Measurements from ENCODE around the gene ZFAND5.
A peak's percentile ranks its signal among the peaks of the same experiment; 100 is the strongest.

Gene ZFAND5

GRCh38 chr9:72362118-72362531 lies 2.9 kb downstream of the ZFAND5 start:
- Histone ChIP-seq H3F3A (ENCODE audit: insufficient read depth, low read length) (peaks cover 35% of the 10 kb centered on the region), H3K9me2 (replicated peaks; ENCODE audit: insufficient read depth, low read length) (no peaks in the 10 kb centered on the region), H3K4me3 (ENCODE audit: low read length) (peak overlapping the region; percentile 94), H3K36me3 (replicated peaks; ENCODE audit: insufficient read depth, low read length) (peaks cover 20% of the 10 kb centered on the region), H3K9me3 (replicated peaks; ENCODE audit: insufficient read depth, low read length) (no peaks in the 10 kb centered on the region), H4K20me1 (ENCODE audit: insufficient read depth, low read length) (peaks cover 53% of the 10 kb centered on the region), H3K4me2 (ENCODE audit: low read depth, low read length) (peak overlapping the region; percentile 75), H2AFZ (ENCODE audit: low read length) (no peak overlapping the region), H3K27me3 (replicated peaks; ENCODE audit: insufficient read depth, low read length) (no peaks in the 10 kb centered on the region), H3K27ac (ENCODE audit: low read length) (peak overlapping the region; percentile 97; the same call in 1 of the 2 replicates), H3K79me2 (ENCODE audit: low read length) (peaks cover 79% of the 10 kb centered on the region), H3K9ac (ENCODE audit: low read length) (peak overlapping the region; percentile 39; the same call in 1 of the 2 replicates), H3K4me1 (ENCODE audit: low read length) (peaks cover 45% of the 10 kb centered on the region)
- no peak for DNase-seq
- TF ChIP-seq CTCF (IDR thresholded peaks at IDR 0.05; ENCODE audit: low read length): no peak
- no peak for TF ChIP-seq EZH2 (optimal IDR thresholded peaks at IDR 0.05; ENCODE audit: low read depth, low read length)
- TF ChIP-seq EZH2phosphoT487 (IDR thresholded peaks at IDR 0.05; ENCODE audit: low read length): no peak

GRCh38 chr9:72361217-72361616 lies 3.8 kb downstream of the ZFAND5 start:
- no peak overlapping the region for H3K27ac ChIP-seq (ENCODE audit: low read length)
- no peak overlapping the region; the same call in 1 of the 2 replicates for H3K9ac ChIP-seq (ENCODE audit: low read length)
- no peak for TF ChIP-seq CTCF (IDR thresholded peaks at IDR 0.05; ENCODE audit: low read length)
- H3K4me3 ChIP-seq (ENCODE audit: low read length): no peak overlapping the region
- H3K9me2 ChIP-seq (replicated peaks; ENCODE audit: insufficient read depth, low read length): no peaks in the 10 kb centered on the region
- H3K4me2 ChIP-seq (ENCODE audit: low read depth, low read length): peak overlapping the region; percentile 75
- no peaks in the 10 kb centered on the region for H3K9me3 ChIP-seq (replicated peaks; ENCODE audit: insufficient read depth, low read length)
- peaks cover 28% of the 10 kb centered on the region for H3K36me3 ChIP-seq (replicated peaks; ENCODE audit: insufficient read depth, low read length)
- H3F3A ChIP-seq (ENCODE audit: insufficient read depth, low read length): peaks cover 35% of the 10 kb centered on the region
- no peak overlapping the region for H2AFZ ChIP-seq (ENCODE audit: low read length)
- peaks cover 88% of the 10 kb centered on the region for H3K79me2 ChIP-seq (ENCODE audit: low read length)
- H4K20me1 ChIP-seq (ENCODE audit: insufficient read depth, low read length): peaks cover 53% of the 10 kb centered on the region
- DNase-seq: no peak
- peaks cover 45% of the 10 kb centered on the region for H3K4me1 ChIP-seq (ENCODE audit: low read length)
- no peaks in the 10 kb centered on the region for H3K27me3 ChIP-seq (replicated peaks; ENCODE audit: insufficient read depth, low read length)

GRCh38 chr9:72360324-72360723 lies 4.7 kb downstream of the ZFAND5 start:
- H3K27me3 ChIP-seq (replicated peaks; ENCODE audit: insufficient read depth, low read length): no peaks in the 10 kb centered on the region
- no peak overlapping the region for H3K9ac ChIP-seq (ENCODE audit: low read length)
- H3K4me3 ChIP-seq (ENCODE audit: low read length): no peak overlapping the region
- H3F3A ChIP-seq (ENCODE audit: insufficient read depth, low read length): peaks cover 29% of the 10 kb centered on the region
- DNase-seq: no peak
- TF ChIP-seq EZH2 (optimal IDR thresholded peaks at IDR 0.05; ENCODE audit: low read depth, low read length) (no peak), CTCF (IDR thresholded peaks at IDR 0.05; ENCODE audit: low read length) (no peak), EZH2phosphoT487 (IDR thresholded peaks at IDR 0.05; ENCODE audit: low read length) (no peak)
- H4K20me1 ChIP-seq (ENCODE audit: insufficient read depth, low read length): peaks cover 53% of the 10 kb centered on the region
- H3K9me2 ChIP-seq (replicated peaks; ENCODE audit: insufficient read depth, low read length): no peaks in the 10 kb centered on the region
- H2AFZ ChIP-seq (ENCODE audit: low read length): no peak overlapping the region
- H3K4me2 ChIP-seq (ENCODE audit: low read depth, low read length): peak overlapping the region; percentile 75; the same call in 1 of the 2 replicates
- peaks cover 95% of the 10 kb centered on the region for H3K79me2 ChIP-seq (ENCODE audit: low read length)
- peaks cover 33% of the 10 kb centered on the region for H3K36me3 ChIP-seq (replicated peaks; ENCODE audit: insufficient read depth, low read length)
- no peak overlapping the region for H3K27ac ChIP-seq (ENCODE audit: low read length)
- peaks cover 45% of the 10 kb centered on the region for H3K4me1 ChIP-seq (ENCODE audit: low read length)
- H3K9me3 ChIP-seq (replicated peaks; ENCODE audit: insufficient read depth, low read length): no peaks in the 10 kb centered on the region
